Neural cell (in vitro differentiated cells): Measurements from ENCODE around the gene SLC25A40.

Experiments
- EP300 ChIP-seq: fragments of 450-650 bp; conservative IDR thresholded peaks from 2 replicates; pipeline ENCODE4 v1.6.1; 2014; ENCODE audit warnings: antibody characterized with exemption, mild to moderate bottlenecking, moderate library complexity; ENCODE audit not compliant: poor library complexity, severe bottlenecking
- MXI1 ChIP-seq: fragments of 450-650 bp; conservative IDR thresholded peaks from 2 replicates; pipeline ENCODE4 v1.6.1; 2014; ENCODE audit warnings: antibody characterized with exemption, mild to moderate bottlenecking; ENCODE audit not compliant: poor library complexity, severe bottlenecking
- POLR2AphosphoS5 ChIP-seq: IDR thresholded peaks from 2 replicates; pipeline ENCODE4 v1.6.1; 2012
- RAD21 ChIP-seq: fragments of 450-650 bp; conservative IDR thresholded peaks from 2 replicates; pipeline ENCODE4 v1.6.1; 2014; ENCODE audit warnings: antibody characterized with exemption, mild to moderate bottlenecking, moderate library complexity
- TF ChIP-seq, protein P1 (sequence below): fragments of 450-650 bp; IDR thresholded peaks from 2 replicates; pipeline ENCODE4 v1.5.1; 2014; ENCODE audit warnings: antibody characterized with exemption, mild to moderate bottlenecking, moderate library complexity; ENCODE audit not compliant: poor library complexity, severe bottlenecking
- TF ChIP-seq, protein P2 (sequence below): IDR thresholded peaks from 2 replicates; pipeline ENCODE4 v1.6.1; 2012; ENCODE audit warnings: borderline replicate concordance

GRCh38 chr7:87874066-87874465 is 2.1 kb downstream of the SLC25A40 start:
- TF ChIP-seq, protein P1, sequence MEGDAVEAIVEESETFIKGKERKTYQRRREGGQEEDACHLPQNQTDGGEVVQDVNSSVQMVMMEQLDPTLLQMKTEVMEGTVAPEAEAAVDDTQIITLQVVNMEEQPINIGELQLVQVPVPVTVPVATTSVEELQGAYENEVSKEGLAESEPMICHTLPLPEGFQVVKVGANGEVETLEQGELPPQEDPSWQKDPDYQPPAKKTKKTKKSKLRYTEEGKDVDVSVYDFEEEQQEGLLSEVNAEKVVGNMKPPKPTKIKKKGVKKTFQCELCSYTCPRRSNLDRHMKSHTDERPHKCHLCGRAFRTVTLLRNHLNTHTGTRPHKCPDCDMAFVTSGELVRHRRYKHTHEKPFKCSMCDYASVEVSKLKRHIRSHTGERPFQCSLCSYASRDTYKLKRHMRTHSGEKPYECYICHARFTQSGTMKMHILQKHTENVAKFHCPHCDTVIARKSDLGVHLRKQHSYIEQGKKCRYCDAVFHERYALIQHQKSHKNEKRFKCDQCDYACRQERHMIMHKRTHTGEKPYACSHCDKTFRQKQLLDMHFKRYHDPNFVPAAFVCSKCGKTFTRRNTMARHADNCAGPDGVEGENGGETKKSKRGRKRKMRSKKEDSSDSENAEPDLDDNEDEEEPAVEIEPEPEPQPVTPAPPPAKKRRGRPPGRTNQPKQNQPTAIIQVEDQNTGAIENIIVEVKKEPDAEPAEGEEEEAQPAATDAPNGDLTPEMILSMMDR, result no peak
- TF ChIP-seq RAD21, result no peak
- TF ChIP-seq, protein P2, sequence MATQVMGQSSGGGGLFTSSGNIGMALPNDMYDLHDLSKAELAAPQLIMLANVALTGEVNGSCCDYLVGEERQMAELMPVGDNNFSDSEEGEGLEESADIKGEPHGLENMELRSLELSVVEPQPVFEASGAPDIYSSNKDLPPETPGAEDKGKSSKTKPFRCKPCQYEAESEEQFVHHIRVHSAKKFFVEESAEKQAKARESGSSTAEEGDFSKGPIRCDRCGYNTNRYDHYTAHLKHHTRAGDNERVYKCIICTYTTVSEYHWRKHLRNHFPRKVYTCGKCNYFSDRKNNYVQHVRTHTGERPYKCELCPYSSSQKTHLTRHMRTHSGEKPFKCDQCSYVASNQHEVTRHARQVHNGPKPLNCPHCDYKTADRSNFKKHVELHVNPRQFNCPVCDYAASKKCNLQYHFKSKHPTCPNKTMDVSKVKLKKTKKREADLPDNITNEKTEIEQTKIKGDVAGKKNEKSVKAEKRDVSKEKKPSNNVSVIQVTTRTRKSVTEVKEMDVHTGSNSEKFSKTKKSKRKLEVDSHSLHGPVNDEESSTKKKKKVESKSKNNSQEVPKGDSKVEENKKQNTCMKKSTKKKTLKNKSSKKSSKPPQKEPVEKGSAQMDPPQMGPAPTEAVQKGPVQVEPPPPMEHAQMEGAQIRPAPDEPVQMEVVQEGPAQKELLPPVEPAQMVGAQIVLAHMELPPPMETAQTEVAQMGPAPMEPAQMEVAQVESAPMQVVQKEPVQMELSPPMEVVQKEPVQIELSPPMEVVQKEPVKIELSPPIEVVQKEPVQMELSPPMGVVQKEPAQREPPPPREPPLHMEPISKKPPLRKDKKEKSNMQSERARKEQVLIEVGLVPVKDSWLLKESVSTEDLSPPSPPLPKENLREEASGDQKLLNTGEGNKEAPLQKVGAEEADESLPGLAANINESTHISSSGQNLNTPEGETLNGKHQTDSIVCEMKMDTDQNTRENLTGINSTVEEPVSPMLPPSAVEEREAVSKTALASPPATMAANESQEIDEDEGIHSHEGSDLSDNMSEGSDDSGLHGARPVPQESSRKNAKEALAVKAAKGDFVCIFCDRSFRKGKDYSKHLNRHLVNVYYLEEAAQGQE, result no peak
- no peak for TF ChIP-seq POLR2AphosphoS5
- TF ChIP-seq EP300, result no peak
- no peak for TF ChIP-seq MXI1
